ENCODE data around the gene TAT. TPM values are rescaled to one million over a fixed set of nuclear protein-coding genes. Genes with fewer than 3 reads are reported as not detected.
"Not testable (repeated sequence)": the region's sequence is repeated elsewhere in the genome, so short reads cannot be mapped to it uniquely, and the experiment has no call there.

Gene TAT
- total RNA-seq, 6 experiments from 2014 or later = not detected

- peaks cover 14% of the 10 kb centered on the region; the same call in 1 of the 2 replicates for H3K27me3 Mint-ChIP-seq (ENCODE audit: insufficient read depth)
- H3K4me1 Mint-ChIP-seq (ENCODE audit: low read depth) = no peaks in the 10 kb centered on the region
- no peak for TF ChIP-seq CTCF (IDR thresholded peaks at IDR 0.05)
- no peaks in the 10 kb centered on the region for H3K36me3 Mint-ChIP-seq (ENCODE audit: low read depth)
- no peak overlapping the region for H3K4me3 Mint-ChIP-seq
- no peaks in the 10 kb centered on the region for H3K9me3 Mint-ChIP-seq
- no peak overlapping the region for H3K27ac Mint-ChIP-seq
- no peak for DNase-seq
Measured at GRCh38 chr16:71585318-71585703, 8.4 kb upstream of the TAT start.

- no peak for DNase-seq
- no peak overlapping the region for H3K4me3 Mint-ChIP-seq
- H3K27me3 Mint-ChIP-seq (ENCODE audit: insufficient read depth) = peaks cover 14% of the 10 kb centered on the region; the same call in 1 of the 2 replicates
- H3K4me1 Mint-ChIP-seq (ENCODE audit: low read depth) = no peaks in the 10 kb centered on the region
- no peak overlapping the region for H3K27ac Mint-ChIP-seq
- TF ChIP-seq CTCF (IDR thresholded peaks at IDR 0.05) = no peak
- H3K36me3 Mint-ChIP-seq (ENCODE audit: low read depth) = no peaks in the 10 kb centered on the region
- no peaks in the 10 kb centered on the region for H3K9me3 Mint-ChIP-seq
Measured at GRCh38 chr16:71584543-71585317, 7.8 kb upstream of the TAT start.

GRCh38 chr16:71582553-71582848, 5.6 kb upstream of the TAT start:
- H3K4me3 Mint-ChIP-seq; DNase-seq; H3K4me1 Mint-ChIP-seq (ENCODE audit: low read depth); H3K9me3 Mint-ChIP-seq; H3K27ac Mint-ChIP-seq; H3K36me3 Mint-ChIP-seq (ENCODE audit: low read depth): not testable (repeated sequence)
- H3K27me3 Mint-ChIP-seq (ENCODE audit: insufficient read depth) = peaks cover 14% of the 10 kb centered on the region

GRCh38 chr16:71574702-71575101, 2.2 kb downstream of the TAT start:
- DNase-seq = no peak
- Mint-ChIP-seq H3K36me3 (ENCODE audit: low read depth) (no peaks in the 10 kb centered on the region), H3K4me3 (no peak overlapping the region), H3K27ac (no peak overlapping the region), H3K4me1 (ENCODE audit: low read depth) (no peaks in the 10 kb centered on the region), H3K9me3 (no peaks in the 10 kb centered on the region), H3K27me3 (ENCODE audit: insufficient read depth) (peaks cover 31% of the 10 kb centered on the region)
- TF ChIP-seq CTCF (IDR thresholded peaks at IDR 0.05) = no peak

- no peaks in the 10 kb centered on the region for H3K36me3 Mint-ChIP-seq (ENCODE audit: low read depth)
- no peak overlapping the region for H3K4me3 Mint-ChIP-seq
- no peaks in the 10 kb centered on the region for H3K9me3 Mint-ChIP-seq
- peaks cover 39% of the 10 kb centered on the region for H3K27me3 Mint-ChIP-seq (ENCODE audit: insufficient read depth)
- no peak for DNase-seq
- H3K27ac Mint-ChIP-seq = no peak overlapping the region
- no peak for TF ChIP-seq CTCF (IDR thresholded peaks at IDR 0.05)
- no peaks in the 10 kb centered on the region for H3K4me1 Mint-ChIP-seq (ENCODE audit: low read depth)
Measured at GRCh38 chr16:71573387-71574094, 3.4 kb downstream of the TAT start.

- no peaks in the 10 kb centered on the region for H3K4me1 Mint-ChIP-seq (ENCODE audit: low read depth)
- no peak for TF ChIP-seq CTCF (IDR thresholded peaks at IDR 0.05)
- no peaks in the 10 kb centered on the region for H3K9me3 Mint-ChIP-seq
- H3K4me3 Mint-ChIP-seq = no peak overlapping the region
- H3K27ac Mint-ChIP-seq = no peak overlapping the region
- DNase-seq = no peak
- no peaks in the 10 kb centered on the region for H3K36me3 Mint-ChIP-seq (ENCODE audit: low read depth)
- peaks cover 40% of the 10 kb centered on the region for H3K27me3 Mint-ChIP-seq (ENCODE audit: insufficient read depth)
Measured at GRCh38 chr16:71572497-71573116, 4.3 kb downstream of the TAT start.

All from HFFc6 (cell line).